Smooth muscle cell (in vitro differentiated cells): ENCODE measurements around the gene PLSCR4. TPM values are rescaled to one million over a fixed set of nuclear protein-coding genes. Genes with fewer than 3 reads are reported as not detected.

Experiments
- DNase-seq: peaks from one replicate; lab custom pipeline; 2025; ENCODE audit not compliant: unreplicated experiment; lab: John Stamatoyannopoulos, UW
- H2AFZ ChIP-seq: fragments of 200-600 bp; sonication (generic); 2 replicates; pipeline ENCODE4 v1.6.0; 2016; ENCODE audit warnings: antibody characterized with exemption, low read depth, mild to moderate bottlenecking
- H3F3A ChIP-seq: fragments of 200-600 bp; sonication (generic); 2 replicates; pipeline ENCODE4 v1.6.0; 2017; ENCODE audit warnings: antibody characterized with exemption, low read depth
- H3K27ac ChIP-seq: fragments of 200-600 bp; sonication (generic); 2 replicates; pipeline ENCODE4 v1.5.1; 2016; ENCODE audit warnings: low read depth, mild to moderate bottlenecking
- H3K27me3 ChIP-seq: fragments of 200-600 bp; sonication (generic); 2 replicates; pipeline ENCODE4 v1.6.1; 2016; ENCODE audit warnings: low read depth, mild to moderate bottlenecking
- H3K36me3 ChIP-seq: fragments of 200-600 bp; sonication (generic); 2 replicates; pipeline ENCODE4 v1.5.1; 2016; ENCODE audit warnings: low read depth
- H3K4me1 ChIP-seq: fragments of 200-600 bp; sonication (generic); 2 replicates; pipeline ENCODE4 v1.5.1; 2016; ENCODE audit warnings: low read depth
- H3K4me2 ChIP-seq: fragments of 200-600 bp; sonication (generic); 2 replicates; pipeline ENCODE4 v1.6.0; 2016; ENCODE audit warnings: mild to moderate bottlenecking
- H3K4me3 ChIP-seq: fragments of 200-600 bp; sonication (generic); 2 replicates; pipeline ENCODE4 v1.5.1; 2016; ENCODE audit warnings: mild to moderate bottlenecking
- H3K79me2 ChIP-seq: fragments of 200-600 bp; sonication (generic); 2 replicates; pipeline ENCODE4 v1.6.0; 2016; ENCODE audit warnings: low read depth, mild to moderate bottlenecking
- H3K9ac ChIP-seq: fragments of 200-600 bp; sonication (generic); 2 replicates; pipeline ENCODE4 v1.6.0; 2016; ENCODE audit warnings: low read depth
- H3K9me3 ChIP-seq: fragments of 200-600 bp; sonication (generic); replicated peaks from 2 replicates; pipeline ENCODE4 v1.5.1; 2016; ENCODE audit warnings: low read depth
- H4K20me1 ChIP-seq: fragments of 200-600 bp; sonication (generic); 2 replicates; pipeline ENCODE4 v1.6.0; 2016; ENCODE audit warnings: low read depth
- CTCF ChIP-seq: fragments of 200-600 bp; sonication (generic); IDR thresholded peaks from 2 replicates; pipeline ENCODE4 v1.5.1; 2017; ENCODE audit warnings: borderline replicate concordance, mild to moderate bottlenecking, antibody characterized with exemption; ENCODE audit not compliant: insufficient read depth, poor library complexity, severe bottlenecking
- WGBS: methylation state at CpG from one replicate; pipeline ENCODE4 v1.1.7; 2016; ENCODE audit warnings: low lambda C conversion rate; 5-methylcytosine and 5-hydroxymethylcytosine counted together
- polyA plus RNA-seq: library from polyadenylated mRNA; unstranded; fragments of >200 nt; fragmentation: Nextera tagmentation; extraction: Ambion mirVana; gene quantifications from 2 replicates; pipeline ENCODE4 v1.2.1, GENCODE V29; 2016
- total RNA-seq: library from RNA; depleted of rRNA; stranded (reverse); fragments of >200 nt; gene quantifications from 2 replicates; pipeline ENCODE4 v1.2.3, GENCODE V29; 2014

Gene PLSCR4
- total and polyA plus RNA-seq, 2 experiments from 2014 or later = 3.8 to 4.8 TPM

DNA sequence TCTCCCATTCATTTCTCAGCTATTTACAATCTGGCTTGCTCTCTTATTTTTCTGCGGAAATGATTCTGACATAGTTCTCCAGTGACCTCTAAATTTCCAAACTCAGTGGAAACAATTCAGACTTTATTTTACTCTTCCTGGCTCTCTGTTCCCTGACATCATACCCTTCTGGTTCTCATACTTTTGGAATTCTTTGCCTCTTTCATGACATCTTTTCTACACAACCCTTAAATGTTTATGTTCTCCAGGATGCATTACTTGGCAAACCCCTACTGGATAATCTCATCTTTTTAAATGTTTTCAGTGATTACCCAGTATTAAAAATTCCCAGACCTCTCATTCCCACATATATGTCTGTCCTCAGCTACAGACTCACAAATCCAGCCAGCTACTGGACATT is 23.9 kb upstream of the PLSCR4 start:
- Histone ChIP-seq H3K27me3 (no peaks in the 10 kb centered on the region), H3K9ac (no peak overlapping the region), H2AFZ (no peak overlapping the region), H3K4me3 (no peak overlapping the region), H3K4me2 (no peak overlapping the region), H3K27ac (peak overlapping the region; percentile 23), H4K20me1 (no peaks in the 10 kb centered on the region), H3K79me2 (no peaks in the 10 kb centered on the region), H3F3A (no peaks in the 10 kb centered on the region), H3K36me3 (no peaks in the 10 kb centered on the region), H3K4me1 (no peaks in the 10 kb centered on the region), H3K9me3 (no peaks in the 10 kb centered on the region)
- TF ChIP-seq CTCF = no peak
- DNase-seq = no peak
- 70% methylated on average over 1 of the region's 1 CpG for WGBS

GRCh38 chr3:146273721-146274407 is 23.0 kb upstream of the PLSCR4 start:
- Histone ChIP-seq H3F3A (no peaks in the 10 kb centered on the region), H3K9ac (no peak overlapping the region), H4K20me1 (no peaks in the 10 kb centered on the region), H3K79me2 (no peaks in the 10 kb centered on the region), H3K4me2 (no peak overlapping the region), H3K27ac (no peak overlapping the region), H3K4me3 (no peak overlapping the region), H3K27me3 (no peaks in the 10 kb centered on the region), H3K36me3 (no peaks in the 10 kb centered on the region), H3K9me3 (no peaks in the 10 kb centered on the region), H2AFZ (no peak overlapping the region), H3K4me1 (no peaks in the 10 kb centered on the region)
- TF ChIP-seq CTCF = no peak
- 96% methylated on average over 6 of the region's 6 CpGs for WGBS
- no peak for DNase-seq

- H4K20me1 ChIP-seq = no peaks in the 10 kb centered on the region
- H3K27me3 ChIP-seq = no peaks in the 10 kb centered on the region
- H3K4me1 ChIP-seq = no peaks in the 10 kb centered on the region
- no peak overlapping the region for H2AFZ ChIP-seq
- no peak overlapping the region for H3K4me3 ChIP-seq
- no peak overlapping the region for H3K4me2 ChIP-seq
- H3K36me3 ChIP-seq = no peaks in the 10 kb centered on the region
- no peak for TF ChIP-seq CTCF
- no peaks in the 10 kb centered on the region for H3K79me2 ChIP-seq
- no peaks in the 10 kb centered on the region for H3K9me3 ChIP-seq
- H3K9ac ChIP-seq = no peak overlapping the region
- no peak overlapping the region for H3K27ac ChIP-seq
- DNase-seq = no peak
- no peaks in the 10 kb centered on the region for H3F3A ChIP-seq
These were observed 20.3 kb upstream of the PLSCR4 start for GRCh38 chr3:146271180-146271579.

- Histone ChIP-seq H3K9ac (no peak overlapping the region), H3K79me2 (no peaks in the 10 kb centered on the region), H3K36me3 (no peaks in the 10 kb centered on the region), H3K9me3 (no peaks in the 10 kb centered on the region), H3F3A (no peaks in the 10 kb centered on the region), H3K4me2 (no peak overlapping the region), H3K4me1 (no peaks in the 10 kb centered on the region), H2AFZ (no peak overlapping the region), H3K27me3 (no peaks in the 10 kb centered on the region), H4K20me1 (no peaks in the 10 kb centered on the region), H3K4me3 (no peak overlapping the region), H3K27ac (no peak overlapping the region)
- no peak for DNase-seq
- 93% methylated on average over 4 of the region's 4 CpGs for WGBS
- TF ChIP-seq CTCF = no peak
These were observed 18.4 kb upstream of the PLSCR4 start for GRCh38 chr3:146269271-146269670.
